ENCODE data around the gene INS. TPM values are rescaled to one million over a fixed set of nuclear protein-coding genes. Genes with fewer than 3 reads are reported as not detected.

The INS gene
- total RNA-seq, 1 experiment from 2014 or later: not detected

- Histone ChIP-seq H2AFZ (ENCODE audit: low read length) (no peak overlapping the region), H3K9me3 (ENCODE audit: control insufficient read depth, low read depth, low read length) (no peaks in the 10 kb centered on the region), H3T11ph (ENCODE audit: low read length) (no peak overlapping the region), H2BK5ac (ENCODE audit: insufficient read length, low read length) (no peak overlapping the region), H2BK120ac (ENCODE audit: low read depth, low read length, poor library complexity, severe bottlenecking) (no peak overlapping the region), H2BK12ac (ENCODE audit: insufficient read length, low read depth, low read length) (no peak overlapping the region), H3K79me1 (ENCODE audit: insufficient read depth, low read depth, low read length, poor library complexity, severe bottlenecking) (no peaks in the 10 kb centered on the region), H3K18ac (ENCODE audit: insufficient read length, low read depth, low read length) (no peak overlapping the region), H4K91ac (ENCODE audit: insufficient read length, low read depth, low read length) (no peak overlapping the region), H3K4me1 (ENCODE audit: insufficient read depth, low read length) (no peaks in the 10 kb centered on the region), H2BK15ac (ENCODE audit: low read depth, low read length) (no peak overlapping the region), H3K23ac (ENCODE audit: insufficient read length, low read depth, low read length) (no peak overlapping the region), H4K8ac (replicated peaks; ENCODE audit: insufficient read length, low read depth, low read length) (no peak overlapping the region), H3K56ac (ENCODE audit: insufficient read length, low read depth, low read length) (no peak overlapping the region), H3K27ac (ENCODE audit: insufficient read length, low read depth, low read length) (no peak overlapping the region), H2BK20ac (ENCODE audit: low read depth, low read length, poor library complexity, severe bottlenecking) (no peak overlapping the region), H3K9ac (ENCODE audit: extremely low read depth, insufficient read length, low read length) (no peak overlapping the region), H4K5ac (ENCODE audit: insufficient read length, low read depth, low read length) (no peak overlapping the region), H3K79me2 (ENCODE audit: insufficient read depth, low read length) (no peaks in the 10 kb centered on the region), H3K14ac (ENCODE audit: insufficient read depth, low read length) (no peak overlapping the region), H3K27me3 (ENCODE audit: insufficient read depth, low read length) (no peaks in the 10 kb centered on the region), H3K4me2 (ENCODE audit: insufficient read depth, insufficient read length, low read length) (no peak overlapping the region), H3K4ac (ENCODE audit: low read depth, low read length) (no peak overlapping the region), H3K23me2 (ENCODE audit: insufficient read length, low read depth, low read length, poor library complexity, severe bottlenecking) (peaks cover 3% of the 10 kb centered on the region), H4K20me1 (ENCODE audit: control insufficient read depth, insufficient read depth, insufficient read length) (no peaks in the 10 kb centered on the region), H2AK5ac (ENCODE audit: insufficient read length, low read length) (no peak overlapping the region)
- WGBS (ENCODE audit: extremely low coverage, insufficient read length, low lambda C conversion rate): no CpG with 5 or more reads among the region's 20 CpGs
- no peak overlapping the region for H3K4me3 Mint-ChIP-seq
- H3K4me1 Mint-ChIP-seq: no peaks in the 10 kb centered on the region
- no peaks in the 10 kb centered on the region for H3K36me3 Mint-ChIP-seq (ENCODE audit: insufficient read depth in 1 of 3, low read depth in 3 of 3)
- TF ChIP-seq, protein P1, sequence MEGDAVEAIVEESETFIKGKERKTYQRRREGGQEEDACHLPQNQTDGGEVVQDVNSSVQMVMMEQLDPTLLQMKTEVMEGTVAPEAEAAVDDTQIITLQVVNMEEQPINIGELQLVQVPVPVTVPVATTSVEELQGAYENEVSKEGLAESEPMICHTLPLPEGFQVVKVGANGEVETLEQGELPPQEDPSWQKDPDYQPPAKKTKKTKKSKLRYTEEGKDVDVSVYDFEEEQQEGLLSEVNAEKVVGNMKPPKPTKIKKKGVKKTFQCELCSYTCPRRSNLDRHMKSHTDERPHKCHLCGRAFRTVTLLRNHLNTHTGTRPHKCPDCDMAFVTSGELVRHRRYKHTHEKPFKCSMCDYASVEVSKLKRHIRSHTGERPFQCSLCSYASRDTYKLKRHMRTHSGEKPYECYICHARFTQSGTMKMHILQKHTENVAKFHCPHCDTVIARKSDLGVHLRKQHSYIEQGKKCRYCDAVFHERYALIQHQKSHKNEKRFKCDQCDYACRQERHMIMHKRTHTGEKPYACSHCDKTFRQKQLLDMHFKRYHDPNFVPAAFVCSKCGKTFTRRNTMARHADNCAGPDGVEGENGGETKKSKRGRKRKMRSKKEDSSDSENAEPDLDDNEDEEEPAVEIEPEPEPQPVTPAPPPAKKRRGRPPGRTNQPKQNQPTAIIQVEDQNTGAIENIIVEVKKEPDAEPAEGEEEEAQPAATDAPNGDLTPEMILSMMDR (conservative IDR thresholded peaks at IDR 0.05): no peak
- no peaks in the 10 kb centered on the region for H3K9me3 Mint-ChIP-seq
- H3K27me3 Mint-ChIP-seq (ENCODE audit: low read depth): peaks cover 12% of the 10 kb centered on the region
- no peak for DNase-seq
- H3K27ac Mint-ChIP-seq: no peak overlapping the region
These were observed 4.0 kb upstream of the INS start for GRCh38 chr11:2164861-2165555.

All from H9 (cell line).